Measurements from ENCODE around the gene SDCCAG8. TPM values are rescaled to one million over a fixed set of nuclear protein-coding genes. Genes with fewer than 3 reads are reported as not detected.

SDCCAG8 gene
- total RNA-seq, 1 donor from 2014 or later: 19.8 TPM

DNA sequence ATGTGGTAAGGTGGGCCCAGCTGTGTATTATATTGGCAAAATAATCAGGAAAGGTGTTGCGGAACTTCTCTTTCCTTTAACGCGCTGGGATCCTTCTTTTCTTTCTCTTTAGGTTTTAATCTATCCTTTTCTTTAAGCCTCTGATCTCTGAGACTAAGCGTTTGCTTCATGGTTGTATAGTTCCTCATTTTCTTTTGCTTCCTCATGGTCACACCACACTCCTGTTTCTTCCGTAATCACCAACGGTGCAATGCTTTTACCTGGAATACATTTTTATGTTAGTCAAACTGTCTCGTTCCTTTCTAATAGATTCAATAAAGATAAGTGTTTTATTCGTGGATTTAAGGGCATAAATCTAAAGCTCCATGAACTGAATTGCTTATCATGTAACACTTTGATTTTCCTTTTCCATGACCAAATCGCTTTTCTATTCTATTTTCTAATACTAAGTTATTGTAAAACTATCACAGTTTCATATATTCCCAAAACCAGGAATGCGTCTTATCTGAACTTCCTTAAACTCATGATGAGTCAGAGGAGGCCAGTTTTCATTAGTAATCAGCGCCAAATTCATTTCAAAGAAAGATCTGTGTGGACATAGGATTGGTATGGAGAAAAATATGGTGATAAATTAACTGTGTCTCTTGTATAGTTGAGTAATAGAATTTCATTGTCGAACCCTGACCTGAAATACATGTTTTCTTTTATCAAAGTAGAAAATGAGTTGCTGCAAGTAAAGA, 12.2 kb downstream of the SDCCAG8 start:
- Mint-ChIP-seq H3K27ac (ENCODE audit: unreplicated experiment) (peak overlapping the region; percentile 91), H3K27me3 (ENCODE audit: low read depth) (no peaks in the 10 kb centered on the region), H3K4me1 (ENCODE audit: low read depth) (peaks cover 66% of the 10 kb centered on the region), H3K4me3 (ENCODE audit: unreplicated experiment) (peak overlapping the region; percentile 33), H3K36me3 (ENCODE audit: low read depth) (no peaks in the 10 kb centered on the region), H3K9me3 (ENCODE audit: low read depth) (no peaks in the 10 kb centered on the region)
- no peak for DNase-seq (ENCODE audit: low spot score)
- TF ChIP-seq, protein P1, sequence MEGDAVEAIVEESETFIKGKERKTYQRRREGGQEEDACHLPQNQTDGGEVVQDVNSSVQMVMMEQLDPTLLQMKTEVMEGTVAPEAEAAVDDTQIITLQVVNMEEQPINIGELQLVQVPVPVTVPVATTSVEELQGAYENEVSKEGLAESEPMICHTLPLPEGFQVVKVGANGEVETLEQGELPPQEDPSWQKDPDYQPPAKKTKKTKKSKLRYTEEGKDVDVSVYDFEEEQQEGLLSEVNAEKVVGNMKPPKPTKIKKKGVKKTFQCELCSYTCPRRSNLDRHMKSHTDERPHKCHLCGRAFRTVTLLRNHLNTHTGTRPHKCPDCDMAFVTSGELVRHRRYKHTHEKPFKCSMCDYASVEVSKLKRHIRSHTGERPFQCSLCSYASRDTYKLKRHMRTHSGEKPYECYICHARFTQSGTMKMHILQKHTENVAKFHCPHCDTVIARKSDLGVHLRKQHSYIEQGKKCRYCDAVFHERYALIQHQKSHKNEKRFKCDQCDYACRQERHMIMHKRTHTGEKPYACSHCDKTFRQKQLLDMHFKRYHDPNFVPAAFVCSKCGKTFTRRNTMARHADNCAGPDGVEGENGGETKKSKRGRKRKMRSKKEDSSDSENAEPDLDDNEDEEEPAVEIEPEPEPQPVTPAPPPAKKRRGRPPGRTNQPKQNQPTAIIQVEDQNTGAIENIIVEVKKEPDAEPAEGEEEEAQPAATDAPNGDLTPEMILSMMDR (IDR thresholded peaks at IDR 0.05): no peak

DNA sequence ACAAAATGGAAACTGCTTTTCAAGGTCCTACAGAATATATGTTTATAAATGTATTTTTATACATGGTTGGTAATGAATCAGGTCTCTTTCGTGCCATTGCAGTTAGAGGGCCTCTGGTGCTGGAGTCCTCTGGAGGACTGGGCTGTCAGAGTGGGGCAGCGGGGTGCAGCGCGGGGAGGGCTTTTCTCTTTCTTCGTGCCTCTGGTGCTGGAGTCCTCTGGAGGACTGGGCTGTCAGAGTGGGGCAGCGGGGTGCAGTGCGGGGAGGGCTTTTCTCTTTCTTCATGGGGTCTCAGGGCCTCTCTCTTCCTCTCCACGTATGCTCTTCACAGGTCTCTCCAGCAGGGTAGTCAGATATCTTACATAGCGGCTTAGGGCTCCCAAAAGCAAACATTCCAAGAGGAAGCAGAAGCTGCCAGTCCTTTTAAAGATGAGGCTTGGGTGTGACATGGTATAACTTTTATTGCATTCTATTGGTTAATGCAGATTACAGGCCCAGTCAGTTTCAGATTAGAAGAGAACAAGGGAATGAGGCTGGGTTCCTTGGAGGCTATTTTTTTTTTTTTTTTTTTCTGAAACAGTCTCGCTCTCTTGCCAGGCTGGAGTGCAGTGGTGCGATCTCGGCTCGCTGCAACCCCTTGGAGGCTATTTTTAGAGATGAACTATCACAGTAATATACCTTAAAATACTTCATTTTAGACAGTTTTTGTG, 13.1 kb downstream of the SDCCAG8 start:
- Mint-ChIP-seq H3K36me3 (ENCODE audit: low read depth) (peaks cover 3% of the 10 kb centered on the region), H3K4me3 (ENCODE audit: unreplicated experiment) (peak overlapping the region; percentile 15), H3K27me3 (ENCODE audit: low read depth) (no peaks in the 10 kb centered on the region), H3K27ac (ENCODE audit: unreplicated experiment) (peak overlapping the region; percentile 91), H3K4me1 (ENCODE audit: low read depth) (peaks cover 72% of the 10 kb centered on the region), H3K9me3 (ENCODE audit: low read depth) (no peaks in the 10 kb centered on the region)
- DNase-seq (ENCODE audit: low spot score): no peak
- TF ChIP-seq, protein P1 (IDR thresholded peaks at IDR 0.05): no peak

DNA sequence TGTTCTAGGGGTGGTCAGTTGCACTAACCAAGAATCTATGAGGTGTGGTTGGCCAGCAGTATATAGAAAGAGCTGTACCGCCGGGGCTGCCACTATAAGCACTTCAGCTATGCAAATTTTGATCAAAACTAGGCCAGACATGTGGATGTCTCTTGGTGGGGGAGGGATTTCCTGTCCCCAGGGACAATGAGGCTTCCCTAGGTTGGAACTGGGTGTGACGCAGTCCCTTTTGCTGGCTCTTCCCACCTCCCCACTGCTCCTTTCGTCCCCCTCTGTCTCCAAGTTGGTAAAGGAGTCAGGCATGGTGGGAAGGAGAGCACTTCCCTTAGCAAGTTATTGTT, 13.6 kb downstream of the SDCCAG8 start:
- Mint-ChIP-seq H3K9me3 (ENCODE audit: low read depth) (no peaks in the 10 kb centered on the region), H3K27ac (ENCODE audit: unreplicated experiment) (peak overlapping the region; percentile 91), H3K4me3 (ENCODE audit: unreplicated experiment) (no peak overlapping the region), H3K27me3 (ENCODE audit: low read depth) (no peaks in the 10 kb centered on the region), H3K4me1 (ENCODE audit: low read depth) (peaks cover 74% of the 10 kb centered on the region), H3K36me3 (ENCODE audit: low read depth) (peaks cover 5% of the 10 kb centered on the region)
- DNase-seq (ENCODE audit: low spot score): no peak
- TF ChIP-seq, protein P1 (IDR thresholded peaks at IDR 0.05): no peak

DNA sequence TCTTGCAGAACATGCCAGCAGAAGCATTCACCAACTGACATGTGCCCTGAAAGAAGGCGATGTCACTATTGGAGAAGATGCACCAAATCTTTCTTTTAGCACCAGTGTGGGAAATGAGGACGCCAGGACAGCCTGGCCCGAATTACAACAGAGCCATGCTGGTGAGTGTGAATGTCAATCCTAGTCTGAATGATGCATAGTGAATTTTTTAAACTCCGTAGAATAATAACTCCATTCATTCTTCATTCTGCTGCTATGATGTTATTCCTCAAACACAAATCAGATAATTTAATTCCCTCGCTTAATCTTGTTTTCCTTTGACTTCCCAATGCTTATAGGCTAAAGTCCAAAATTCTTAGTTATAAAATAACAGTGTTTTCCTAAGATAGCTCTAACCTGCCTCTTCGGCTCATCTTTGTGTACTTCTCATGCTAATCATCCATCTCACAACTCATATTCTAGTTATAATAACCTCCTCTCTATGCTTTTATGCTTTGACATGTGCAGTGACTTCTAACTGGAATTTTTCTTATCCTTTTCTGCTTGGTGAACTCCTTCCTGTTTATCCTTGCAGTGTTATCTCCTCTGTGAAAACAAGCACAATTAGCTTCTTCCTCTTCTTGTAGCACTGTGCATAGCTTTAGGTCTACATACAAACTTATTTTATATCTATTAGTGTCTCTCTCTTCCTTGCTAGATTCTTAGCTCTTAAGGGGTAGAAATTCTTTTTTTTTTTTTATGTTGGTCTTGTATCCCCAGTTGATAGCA, 14.4 kb downstream of the SDCCAG8 start:
- no peak overlapping the region for H3K27ac Mint-ChIP-seq (ENCODE audit: unreplicated experiment)
- H3K4me1 Mint-ChIP-seq (ENCODE audit: low read depth): peaks cover 67% of the 10 kb centered on the region
- no peak for DNase-seq (ENCODE audit: low spot score)
- H3K4me3 Mint-ChIP-seq (ENCODE audit: unreplicated experiment): no peak overlapping the region
- H3K9me3 Mint-ChIP-seq (ENCODE audit: low read depth): no peaks in the 10 kb centered on the region
- H3K27me3 Mint-ChIP-seq (ENCODE audit: low read depth): no peaks in the 10 kb centered on the region
- peaks cover 10% of the 10 kb centered on the region for H3K36me3 Mint-ChIP-seq (ENCODE audit: low read depth)
- TF ChIP-seq, protein P1 (IDR thresholded peaks at IDR 0.05): no peak

DNA sequence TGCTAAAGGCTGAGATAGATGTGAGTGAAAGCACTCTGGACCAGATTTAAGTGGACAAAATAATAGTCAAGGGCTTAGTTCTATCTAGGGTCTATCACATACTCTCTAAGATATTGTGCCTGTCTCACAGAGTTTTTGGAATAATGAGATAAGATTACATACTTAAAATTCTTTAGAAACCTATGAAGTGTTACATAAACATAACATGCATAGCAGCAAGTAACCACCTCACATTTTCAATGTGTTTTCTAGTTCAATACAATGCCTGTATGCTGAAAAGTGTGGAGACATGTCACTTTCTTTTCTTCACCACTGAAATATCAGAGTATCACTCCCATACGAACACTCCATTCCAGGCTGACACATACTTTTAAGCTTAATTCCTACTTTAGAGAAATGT, 16.2 kb downstream of the SDCCAG8 start:
- H3K27ac Mint-ChIP-seq (ENCODE audit: unreplicated experiment): peak overlapping the region; percentile 57
- peaks cover 61% of the 10 kb centered on the region for H3K4me1 Mint-ChIP-seq (ENCODE audit: low read depth)

More for the DNA sequence above, 16.2 kb downstream of the SDCCAG8 start:
- Mint-ChIP-seq H3K36me3 (ENCODE audit: low read depth) (peaks cover 15% of the 10 kb centered on the region), H3K4me3 (ENCODE audit: unreplicated experiment) (no peak overlapping the region), H3K27me3 (ENCODE audit: low read depth) (no peaks in the 10 kb centered on the region), H3K9me3 (ENCODE audit: low read depth) (no peaks in the 10 kb centered on the region)
- TF ChIP-seq, protein P1 (IDR thresholded peaks at IDR 0.05): no peak
- no peak for DNase-seq (ENCODE audit: low spot score)

Data from chondrocyte (in vitro differentiated cells).